Measurements from ENCODE around the gene ZNF140.

The ZNF140 gene

DNA sequence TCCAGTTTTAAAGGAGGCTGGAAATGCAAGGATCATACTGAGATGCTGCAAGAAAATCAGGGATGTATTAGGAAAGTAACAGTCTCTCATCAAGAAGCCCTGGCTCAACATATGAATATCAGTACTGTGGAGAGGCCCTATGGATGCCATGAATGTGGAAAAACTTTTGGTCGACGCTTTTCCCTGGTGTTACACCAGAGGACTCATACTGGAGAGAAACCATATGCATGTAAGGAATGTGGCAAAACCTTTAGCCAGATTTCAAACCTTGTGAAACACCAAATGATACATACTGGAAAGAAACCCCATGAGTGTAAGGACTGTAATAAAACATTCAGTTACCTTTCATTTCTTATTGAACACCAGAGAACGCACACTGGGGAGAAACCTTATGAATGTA lies 24.9 kb downstream of the ZNF140 start:
- TF ChIP-seq EZH2 (optimal IDR thresholded peaks at IDR 0.05; ENCODE audit: low read depth, low read length) (no peak), EZH2phosphoT487 (IDR thresholded peaks at IDR 0.05; ENCODE audit: low read length) (no peak)
- TF ChIP-seq, protein P1, sequence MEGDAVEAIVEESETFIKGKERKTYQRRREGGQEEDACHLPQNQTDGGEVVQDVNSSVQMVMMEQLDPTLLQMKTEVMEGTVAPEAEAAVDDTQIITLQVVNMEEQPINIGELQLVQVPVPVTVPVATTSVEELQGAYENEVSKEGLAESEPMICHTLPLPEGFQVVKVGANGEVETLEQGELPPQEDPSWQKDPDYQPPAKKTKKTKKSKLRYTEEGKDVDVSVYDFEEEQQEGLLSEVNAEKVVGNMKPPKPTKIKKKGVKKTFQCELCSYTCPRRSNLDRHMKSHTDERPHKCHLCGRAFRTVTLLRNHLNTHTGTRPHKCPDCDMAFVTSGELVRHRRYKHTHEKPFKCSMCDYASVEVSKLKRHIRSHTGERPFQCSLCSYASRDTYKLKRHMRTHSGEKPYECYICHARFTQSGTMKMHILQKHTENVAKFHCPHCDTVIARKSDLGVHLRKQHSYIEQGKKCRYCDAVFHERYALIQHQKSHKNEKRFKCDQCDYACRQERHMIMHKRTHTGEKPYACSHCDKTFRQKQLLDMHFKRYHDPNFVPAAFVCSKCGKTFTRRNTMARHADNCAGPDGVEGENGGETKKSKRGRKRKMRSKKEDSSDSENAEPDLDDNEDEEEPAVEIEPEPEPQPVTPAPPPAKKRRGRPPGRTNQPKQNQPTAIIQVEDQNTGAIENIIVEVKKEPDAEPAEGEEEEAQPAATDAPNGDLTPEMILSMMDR (IDR thresholded peaks at IDR 0.05; ENCODE audit: low read length) = no peak
- Histone ChIP-seq H3K9me2 (replicated peaks; ENCODE audit: insufficient read depth, low read length) (no peaks in the 10 kb centered on the region), H3K9ac (ENCODE audit: low read length) (no peak overlapping the region), H3K4me2 (ENCODE audit: low read depth, low read length) (no peak overlapping the region), H3K27me3 (replicated peaks; ENCODE audit: insufficient read depth, low read length) (no peaks in the 10 kb centered on the region), H3K9me3 (replicated peaks; ENCODE audit: insufficient read depth, low read length) (no peaks in the 10 kb centered on the region), H3K36me3 (replicated peaks; ENCODE audit: insufficient read depth, low read length) (no peaks in the 10 kb centered on the region; the same call in 1 of the 2 replicates), H3F3A (ENCODE audit: insufficient read depth, low read length) (no peaks in the 10 kb centered on the region), H2AFZ (ENCODE audit: low read length) (no peak overlapping the region), H4K20me1 (ENCODE audit: insufficient read depth, low read length) (no peaks in the 10 kb centered on the region), H3K27ac (ENCODE audit: low read length) (no peak overlapping the region), H3K79me2 (ENCODE audit: low read length) (no peaks in the 10 kb centered on the region), H3K4me3 (ENCODE audit: low read length) (no peak overlapping the region), H3K4me1 (ENCODE audit: low read length) (no peaks in the 10 kb centered on the region)
- DNase-seq = no peak

DNA sequence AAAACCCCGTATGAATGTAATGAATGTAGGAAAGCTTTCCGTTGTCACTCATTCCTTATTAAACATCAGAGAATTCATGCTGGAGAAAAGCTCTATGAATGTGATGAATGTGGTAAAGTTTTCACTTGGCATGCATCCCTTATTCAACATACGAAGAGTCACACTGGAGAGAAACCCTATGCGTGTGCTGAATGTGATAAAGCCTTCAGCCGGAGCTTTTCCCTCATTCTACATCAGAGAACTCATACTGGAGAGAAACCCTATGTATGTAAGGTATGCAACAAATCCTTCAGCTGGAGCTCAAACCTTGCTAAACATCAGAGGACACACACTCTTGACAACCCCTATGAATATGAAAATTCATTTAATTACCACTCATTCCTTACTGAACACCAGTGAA lies 25.5 kb downstream of the ZNF140 start:
- Histone ChIP-seq H3F3A (ENCODE audit: insufficient read depth, low read length) (no peaks in the 10 kb centered on the region), H4K20me1 (ENCODE audit: insufficient read depth, low read length) (no peaks in the 10 kb centered on the region), H3K27ac (ENCODE audit: low read length) (no peak overlapping the region), H3K79me2 (ENCODE audit: low read length) (no peaks in the 10 kb centered on the region), H3K27me3 (replicated peaks; ENCODE audit: insufficient read depth, low read length) (no peaks in the 10 kb centered on the region), H3K4me3 (ENCODE audit: low read length) (no peak overlapping the region), H3K4me2 (ENCODE audit: low read depth, low read length) (no peak overlapping the region), H3K9ac (ENCODE audit: low read length) (no peak overlapping the region), H2AFZ (ENCODE audit: low read length) (no peak overlapping the region), H3K9me2 (replicated peaks; ENCODE audit: insufficient read depth, low read length) (no peaks in the 10 kb centered on the region), H3K36me3 (replicated peaks; ENCODE audit: insufficient read depth, low read length) (no peaks in the 10 kb centered on the region; the same call in 1 of the 2 replicates), H3K4me1 (ENCODE audit: low read length) (no peaks in the 10 kb centered on the region), H3K9me3 (replicated peaks; ENCODE audit: insufficient read depth, low read length) (no peaks in the 10 kb centered on the region)
- no peak for DNase-seq
- TF ChIP-seq, protein P1 (IDR thresholded peaks at IDR 0.05; ENCODE audit: low read length) = no peak
- no peak for TF ChIP-seq EZH2phosphoT487 (IDR thresholded peaks at IDR 0.05; ENCODE audit: low read length)
- TF ChIP-seq EZH2 (optimal IDR thresholded peaks at IDR 0.05; ENCODE audit: low read depth, low read length) = no peak

DNA sequence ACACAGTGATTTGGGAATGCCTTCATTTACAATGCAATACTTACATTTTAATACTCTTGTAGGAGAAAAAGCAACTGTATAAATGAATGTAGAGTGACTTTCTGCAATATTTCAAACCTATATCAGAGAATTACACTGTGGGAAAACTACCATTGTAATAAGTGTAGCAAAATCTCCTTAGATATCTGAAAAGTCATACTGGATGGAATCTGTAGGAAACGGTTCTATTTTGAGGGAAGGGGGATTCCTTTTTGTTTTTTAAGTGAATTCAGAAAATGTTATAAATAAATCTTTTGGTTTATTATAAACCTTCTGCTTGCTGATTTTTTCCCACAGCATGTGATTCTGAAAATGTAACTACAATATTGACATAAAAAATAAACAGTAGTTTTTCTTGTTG lies 26.4 kb downstream of the ZNF140 start:
- no peaks in the 10 kb centered on the region for H3K9me2 ChIP-seq (replicated peaks; ENCODE audit: insufficient read depth, low read length)
- TF ChIP-seq, protein P1 (IDR thresholded peaks at IDR 0.05; ENCODE audit: low read length) = no peak
- TF ChIP-seq EZH2phosphoT487 (IDR thresholded peaks at IDR 0.05; ENCODE audit: low read length) = no peak
- no peak for TF ChIP-seq EZH2 (optimal IDR thresholded peaks at IDR 0.05; ENCODE audit: low read depth, low read length)
- H3K79me2 ChIP-seq (ENCODE audit: low read length) = no peaks in the 10 kb centered on the region
- no peaks in the 10 kb centered on the region for H3K4me1 ChIP-seq (ENCODE audit: low read length)
- no peak for DNase-seq
- no peaks in the 10 kb centered on the region for H3F3A ChIP-seq (ENCODE audit: insufficient read depth, low read length)
- no peak overlapping the region for H3K4me2 ChIP-seq (ENCODE audit: low read depth, low read length)
- H3K9me3 ChIP-seq (replicated peaks; ENCODE audit: insufficient read depth, low read length) = no peaks in the 10 kb centered on the region
- no peak overlapping the region for H3K4me3 ChIP-seq (ENCODE audit: low read length)
- no peak overlapping the region for H3K9ac ChIP-seq (ENCODE audit: low read length)
- no peak overlapping the region for H2AFZ ChIP-seq (ENCODE audit: low read length)
- H4K20me1 ChIP-seq (ENCODE audit: insufficient read depth, low read length) = no peaks in the 10 kb centered on the region
- H3K36me3 ChIP-seq (replicated peaks; ENCODE audit: insufficient read depth, low read length) = no peaks in the 10 kb centered on the region; the same call in 1 of the 2 replicates
- H3K27me3 ChIP-seq (replicated peaks; ENCODE audit: insufficient read depth, low read length) = no peaks in the 10 kb centered on the region
- H3K27ac ChIP-seq (ENCODE audit: low read length) = no peak overlapping the region
